Smooth muscle cell (in vitro differentiated cells): Measurements from ENCODE around the gene TMEM143. TPM values are rescaled to one million over a fixed set of nuclear protein-coding genes. Genes with fewer than 3 reads are reported as not detected.

ENCODE experiments used
- DNase-seq: peaks from one replicate; lab custom pipeline; 2025; ENCODE audit not compliant: unreplicated experiment; lab: John Stamatoyannopoulos, UW
- H2AFZ ChIP-seq: fragments of 200-600 bp; sonication (generic); 2 replicates; pipeline ENCODE4 v1.6.0; 2016; ENCODE audit warnings: antibody characterized with exemption, low read depth, mild to moderate bottlenecking
- H3F3A ChIP-seq: fragments of 200-600 bp; sonication (generic); 2 replicates; pipeline ENCODE4 v1.6.0; 2017; ENCODE audit warnings: antibody characterized with exemption, low read depth
- H3K27ac ChIP-seq: fragments of 200-600 bp; sonication (generic); 2 replicates; pipeline ENCODE4 v1.5.1; 2016; ENCODE audit warnings: low read depth, mild to moderate bottlenecking
- H3K27me3 ChIP-seq: fragments of 200-600 bp; sonication (generic); 2 replicates; pipeline ENCODE4 v1.6.1; 2016; ENCODE audit warnings: low read depth, mild to moderate bottlenecking
- H3K36me3 ChIP-seq: fragments of 200-600 bp; sonication (generic); 2 replicates; pipeline ENCODE4 v1.5.1; 2016; ENCODE audit warnings: low read depth
- H3K4me1 ChIP-seq: fragments of 200-600 bp; sonication (generic); 2 replicates; pipeline ENCODE4 v1.5.1; 2016; ENCODE audit warnings: low read depth
- H3K4me2 ChIP-seq: fragments of 200-600 bp; sonication (generic); 2 replicates; pipeline ENCODE4 v1.6.0; 2016; ENCODE audit warnings: mild to moderate bottlenecking
- H3K4me3 ChIP-seq: fragments of 200-600 bp; sonication (generic); 2 replicates; pipeline ENCODE4 v1.5.1; 2016; ENCODE audit warnings: mild to moderate bottlenecking
- H3K79me2 ChIP-seq: fragments of 200-600 bp; sonication (generic); 2 replicates; pipeline ENCODE4 v1.6.0; 2016; ENCODE audit warnings: low read depth, mild to moderate bottlenecking
- H3K9ac ChIP-seq: fragments of 200-600 bp; sonication (generic); 2 replicates; pipeline ENCODE4 v1.6.0; 2016; ENCODE audit warnings: low read depth
- H3K9me3 ChIP-seq: fragments of 200-600 bp; sonication (generic); replicated peaks from 2 replicates; pipeline ENCODE4 v1.5.1; 2016; ENCODE audit warnings: low read depth
- H4K20me1 ChIP-seq: fragments of 200-600 bp; sonication (generic); 2 replicates; pipeline ENCODE4 v1.6.0; 2016; ENCODE audit warnings: low read depth
- WGBS: methylation state at CpG from one replicate; pipeline ENCODE4 v1.1.7; 2016; ENCODE audit warnings: low lambda C conversion rate; 5-methylcytosine and 5-hydroxymethylcytosine counted together
- polyA plus RNA-seq: library from polyadenylated mRNA; unstranded; fragments of >200 nt; fragmentation: Nextera tagmentation; extraction: Ambion mirVana; gene quantifications from 2 replicates; pipeline ENCODE4 v1.2.1, GENCODE V29; 2016
- total RNA-seq: library from RNA; depleted of rRNA; stranded (reverse); fragments of >200 nt; gene quantifications from 2 replicates; pipeline ENCODE4 v1.2.3, GENCODE V29; 2014
- TF ChIP-seq, protein P1 (sequence below): fragments of 200-600 bp; sonication (generic); IDR thresholded peaks from 2 replicates; pipeline ENCODE4 v1.5.1; 2017; ENCODE audit warnings: borderline replicate concordance, mild to moderate bottlenecking, antibody characterized with exemption; ENCODE audit not compliant: insufficient read depth, poor library complexity, severe bottlenecking

The TMEM143 gene
- total and polyA plus RNA-seq, 2 experiments from 2014 or later, result 3.8 to 11.2 TPM

DNA sequence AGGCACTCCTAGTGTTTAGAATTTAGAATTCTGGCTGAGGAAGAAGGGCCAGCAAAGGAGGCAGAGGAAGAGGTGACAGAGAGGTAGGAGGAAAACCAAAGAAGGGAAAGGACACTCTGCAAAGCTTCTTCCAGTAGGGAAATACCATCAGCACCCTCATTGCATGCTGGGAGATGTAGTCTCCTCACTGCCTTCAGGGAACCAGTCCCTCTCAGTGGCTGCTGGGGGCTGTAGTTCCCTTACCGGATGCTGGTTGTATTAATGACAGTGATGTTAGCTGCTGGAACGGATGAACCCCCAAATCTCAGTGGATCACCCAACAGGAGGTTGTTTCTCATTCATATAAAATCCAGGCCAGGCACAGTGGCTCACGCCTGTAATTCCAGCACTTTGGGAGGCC is 39.9 kb upstream of the TMEM143 start:
- H3K4me1 ChIP-seq, result no peaks in the 10 kb centered on the region
- H3K27me3 ChIP-seq, result no peaks in the 10 kb centered on the region
- no peaks in the 10 kb centered on the region for H3K36me3 ChIP-seq
- no peak for DNase-seq
- peaks cover 14% of the 10 kb centered on the region for H3K79me2 ChIP-seq
- H3K4me3 ChIP-seq, result no peak overlapping the region
- H3K27ac ChIP-seq, result no peak overlapping the region
- H3K9me3 ChIP-seq, result no peaks in the 10 kb centered on the region
- H2AFZ ChIP-seq, result no peak overlapping the region
- H3K9ac ChIP-seq, result no peak overlapping the region
- WGBS, result 48% methylated on average over 3 of the region's 3 CpGs
- TF ChIP-seq, protein P1, sequence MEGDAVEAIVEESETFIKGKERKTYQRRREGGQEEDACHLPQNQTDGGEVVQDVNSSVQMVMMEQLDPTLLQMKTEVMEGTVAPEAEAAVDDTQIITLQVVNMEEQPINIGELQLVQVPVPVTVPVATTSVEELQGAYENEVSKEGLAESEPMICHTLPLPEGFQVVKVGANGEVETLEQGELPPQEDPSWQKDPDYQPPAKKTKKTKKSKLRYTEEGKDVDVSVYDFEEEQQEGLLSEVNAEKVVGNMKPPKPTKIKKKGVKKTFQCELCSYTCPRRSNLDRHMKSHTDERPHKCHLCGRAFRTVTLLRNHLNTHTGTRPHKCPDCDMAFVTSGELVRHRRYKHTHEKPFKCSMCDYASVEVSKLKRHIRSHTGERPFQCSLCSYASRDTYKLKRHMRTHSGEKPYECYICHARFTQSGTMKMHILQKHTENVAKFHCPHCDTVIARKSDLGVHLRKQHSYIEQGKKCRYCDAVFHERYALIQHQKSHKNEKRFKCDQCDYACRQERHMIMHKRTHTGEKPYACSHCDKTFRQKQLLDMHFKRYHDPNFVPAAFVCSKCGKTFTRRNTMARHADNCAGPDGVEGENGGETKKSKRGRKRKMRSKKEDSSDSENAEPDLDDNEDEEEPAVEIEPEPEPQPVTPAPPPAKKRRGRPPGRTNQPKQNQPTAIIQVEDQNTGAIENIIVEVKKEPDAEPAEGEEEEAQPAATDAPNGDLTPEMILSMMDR, result no peak
- H3K4me2 ChIP-seq, result no peak overlapping the region
- H4K20me1 ChIP-seq, result peaks cover 7% of the 10 kb centered on the region
- peaks cover 7% of the 10 kb centered on the region for H3F3A ChIP-seq

- H3K27ac ChIP-seq, result no peak overlapping the region
- peaks cover 14% of the 10 kb centered on the region for H3F3A ChIP-seq
- no peak for DNase-seq
- peaks cover 4% of the 10 kb centered on the region for H3K4me1 ChIP-seq
- no peak overlapping the region for H2AFZ ChIP-seq
- H4K20me1 ChIP-seq, result peaks cover 7% of the 10 kb centered on the region
- no peaks in the 10 kb centered on the region for H3K79me2 ChIP-seq
- TF ChIP-seq, protein P1, result no peak
- H3K4me2 ChIP-seq, result no peak overlapping the region
- H3K27me3 ChIP-seq, result no peaks in the 10 kb centered on the region
- whole genome bisulfite sequencing, result 87% methylated on average over 5 of the region's 5 CpGs
- H3K9me3 ChIP-seq, result no peaks in the 10 kb centered on the region
- no peak overlapping the region for H3K4me3 ChIP-seq
- no peaks in the 10 kb centered on the region for H3K36me3 ChIP-seq
- H3K9ac ChIP-seq, result no peak overlapping the region
Observed at GRCh38 chr19:48401287-48401686, 37.5 kb upstream of the TMEM143 start.

- 38% methylated on average over 13 of the region's 14 CpGs for WGBS
- DNase-seq, result no peak
- Histone ChIP-seq H3K4me3 (peak overlapping the region; percentile 40), H3K36me3 (no peaks in the 10 kb centered on the region), H3K27me3 (no peaks in the 10 kb centered on the region), H3K79me2 (no peaks in the 10 kb centered on the region), H3K4me2 (peak overlapping the region; percentile 82), H3K27ac (peak overlapping the region; percentile 76), H3K4me1 (peaks cover 13% of the 10 kb centered on the region), H4K20me1 (peaks cover 7% of the 10 kb centered on the region), H2AFZ (peak overlapping the region; percentile 87), H3K9ac (no peak overlapping the region), H3F3A (peaks cover 14% of the 10 kb centered on the region), H3K9me3 (no peaks in the 10 kb centered on the region)
- TF ChIP-seq, protein P1, result no peak
Observed at GRCh38 chr19:48400018-48400742, 36.4 kb upstream of the TMEM143 start.
